ENCODE results near the gene GRM8. TPM values are rescaled to one million over a fixed set of nuclear protein-coding genes. Genes with fewer than 3 reads are reported as not detected.

GRM8 gene
- total RNA-seq, 1 experiment from 2014 or later: 0.40 TPM

DNA sequence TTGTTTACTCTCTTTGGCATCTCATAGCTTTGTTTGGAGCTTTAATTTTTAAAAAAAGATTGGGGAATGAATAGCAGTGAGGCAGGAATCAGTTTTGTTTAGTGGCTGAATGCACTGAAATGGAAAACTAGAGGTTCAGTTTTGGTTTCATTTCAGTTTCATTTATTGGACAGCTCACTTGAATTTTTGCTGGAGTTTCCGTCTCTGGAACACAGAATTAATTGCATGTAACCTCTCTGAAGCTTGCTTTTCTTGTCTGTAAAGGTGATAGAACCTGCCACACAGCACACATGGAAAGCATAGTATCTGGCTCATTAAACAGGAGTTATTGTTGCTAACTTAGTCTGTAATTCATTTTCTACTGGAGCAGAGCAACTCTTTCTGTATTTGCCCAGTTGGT lies 7.1 kb downstream of the GRM8 start:
- Mint-ChIP-seq H3K36me3 (ENCODE audit: insufficient read depth, unreplicated experiment) (no peaks in the 10 kb centered on the region), H3K4me3 (ENCODE audit: low read depth, unreplicated experiment) (no peak overlapping the region), H3K27me3 (ENCODE audit: unreplicated experiment) (peaks cover 93% of the 10 kb centered on the region), H3K4me1 (ENCODE audit: low read depth, unreplicated experiment) (no peaks in the 10 kb centered on the region), H3K27ac (ENCODE audit: unreplicated experiment) (no peak overlapping the region), H3K9me3 (ENCODE audit: low read depth, unreplicated experiment) (no peaks in the 10 kb centered on the region)
- intact Hi-C loops (cut with micrococcal nuclease; ENCODE audit: unreplicated experiment): no loop called here
- CTCF ChIA-PET: no interaction called here
- BruUV-seq (replicated peaks): no TSS peak
- TF ChIP-seq, protein P1, sequence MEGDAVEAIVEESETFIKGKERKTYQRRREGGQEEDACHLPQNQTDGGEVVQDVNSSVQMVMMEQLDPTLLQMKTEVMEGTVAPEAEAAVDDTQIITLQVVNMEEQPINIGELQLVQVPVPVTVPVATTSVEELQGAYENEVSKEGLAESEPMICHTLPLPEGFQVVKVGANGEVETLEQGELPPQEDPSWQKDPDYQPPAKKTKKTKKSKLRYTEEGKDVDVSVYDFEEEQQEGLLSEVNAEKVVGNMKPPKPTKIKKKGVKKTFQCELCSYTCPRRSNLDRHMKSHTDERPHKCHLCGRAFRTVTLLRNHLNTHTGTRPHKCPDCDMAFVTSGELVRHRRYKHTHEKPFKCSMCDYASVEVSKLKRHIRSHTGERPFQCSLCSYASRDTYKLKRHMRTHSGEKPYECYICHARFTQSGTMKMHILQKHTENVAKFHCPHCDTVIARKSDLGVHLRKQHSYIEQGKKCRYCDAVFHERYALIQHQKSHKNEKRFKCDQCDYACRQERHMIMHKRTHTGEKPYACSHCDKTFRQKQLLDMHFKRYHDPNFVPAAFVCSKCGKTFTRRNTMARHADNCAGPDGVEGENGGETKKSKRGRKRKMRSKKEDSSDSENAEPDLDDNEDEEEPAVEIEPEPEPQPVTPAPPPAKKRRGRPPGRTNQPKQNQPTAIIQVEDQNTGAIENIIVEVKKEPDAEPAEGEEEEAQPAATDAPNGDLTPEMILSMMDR (IDR thresholded peaks at IDR 0.05; ENCODE audit: unreplicated experiment): no peak
- DNase-seq: no peak

DNA sequence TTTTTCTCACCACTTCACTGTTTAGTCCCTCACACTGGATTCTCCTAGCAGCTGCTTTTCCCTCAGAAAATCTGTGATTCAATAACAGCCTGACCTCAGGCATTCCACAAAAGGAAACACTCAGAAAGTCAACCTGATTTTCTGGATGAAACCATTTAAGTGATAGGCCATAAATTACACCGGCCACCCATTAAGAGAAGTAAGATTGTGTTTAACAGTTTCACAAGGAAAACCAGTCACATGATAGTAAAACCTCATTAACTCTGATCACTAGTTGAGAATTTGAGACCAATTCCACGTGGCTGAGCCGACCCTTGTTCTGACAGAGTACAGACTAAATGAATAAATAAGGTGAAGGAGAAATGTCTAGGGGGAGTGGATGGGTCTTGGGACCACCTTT lies 7.7 kb downstream of the GRM8 start:
- Mint-ChIP-seq H3K4me1 (ENCODE audit: low read depth, unreplicated experiment) (no peaks in the 10 kb centered on the region), H3K9me3 (ENCODE audit: low read depth, unreplicated experiment) (no peaks in the 10 kb centered on the region), H3K4me3 (ENCODE audit: low read depth, unreplicated experiment) (no peak overlapping the region), H3K36me3 (ENCODE audit: insufficient read depth, unreplicated experiment) (no peaks in the 10 kb centered on the region), H3K27ac (ENCODE audit: unreplicated experiment) (no peak overlapping the region), H3K27me3 (ENCODE audit: unreplicated experiment) (peaks cover 93% of the 10 kb centered on the region)
- TF ChIP-seq, protein P1 (IDR thresholded peaks at IDR 0.05; ENCODE audit: unreplicated experiment): no peak
- no TSS peak for BruUV-seq (replicated peaks)
- no peak for DNase-seq
- intact Hi-C loops (cut with micrococcal nuclease; ENCODE audit: unreplicated experiment): no loop called here
- CTCF ChIA-PET: interaction anchor here (0.9 kb wide), 1 partner anchor 19 kb away, joined by 3 read pairs; no protein-coding TSS in a partner anchor

DNA sequence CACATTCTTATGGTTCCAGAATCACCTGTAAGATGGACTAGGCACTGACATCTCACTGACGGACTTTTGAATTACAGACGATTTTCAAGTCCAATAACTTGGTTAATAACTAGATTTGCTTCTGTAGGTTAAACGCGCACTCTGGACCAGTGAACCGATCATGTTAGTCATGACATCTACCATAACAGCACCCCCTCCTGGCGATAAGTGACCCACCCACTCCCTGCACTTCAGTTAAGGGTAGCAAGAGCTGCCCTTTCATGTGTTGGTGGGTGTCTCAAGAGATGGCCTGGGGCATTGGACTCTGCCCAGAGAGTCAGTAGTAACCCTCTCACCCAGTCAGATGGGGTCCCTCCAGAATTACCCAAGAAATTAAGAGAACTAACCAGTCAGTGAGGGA lies 12.9 kb downstream of the GRM8 start:
- TF ChIP-seq, protein P1 (IDR thresholded peaks at IDR 0.05; ENCODE audit: unreplicated experiment): no peak
- BruUV-seq (replicated peaks): no TSS peak
- peaks cover 2% of the 10 kb centered on the region for H3K9me3 Mint-ChIP-seq (ENCODE audit: low read depth, unreplicated experiment)
- CTCF ChIA-PET: no interaction called here
- H3K4me1 Mint-ChIP-seq (ENCODE audit: low read depth, unreplicated experiment): no peaks in the 10 kb centered on the region
- no peak overlapping the region for H3K4me3 Mint-ChIP-seq (ENCODE audit: low read depth, unreplicated experiment)
- no peaks in the 10 kb centered on the region for H3K36me3 Mint-ChIP-seq (ENCODE audit: insufficient read depth, unreplicated experiment)
- no peak for DNase-seq
- no peak overlapping the region for H3K27ac Mint-ChIP-seq (ENCODE audit: unreplicated experiment)
- intact Hi-C loops (cut with micrococcal nuclease; ENCODE audit: unreplicated experiment): no loop called here
- peaks cover 93% of the 10 kb centered on the region for H3K27me3 Mint-ChIP-seq (ENCODE audit: unreplicated experiment)

DNA sequence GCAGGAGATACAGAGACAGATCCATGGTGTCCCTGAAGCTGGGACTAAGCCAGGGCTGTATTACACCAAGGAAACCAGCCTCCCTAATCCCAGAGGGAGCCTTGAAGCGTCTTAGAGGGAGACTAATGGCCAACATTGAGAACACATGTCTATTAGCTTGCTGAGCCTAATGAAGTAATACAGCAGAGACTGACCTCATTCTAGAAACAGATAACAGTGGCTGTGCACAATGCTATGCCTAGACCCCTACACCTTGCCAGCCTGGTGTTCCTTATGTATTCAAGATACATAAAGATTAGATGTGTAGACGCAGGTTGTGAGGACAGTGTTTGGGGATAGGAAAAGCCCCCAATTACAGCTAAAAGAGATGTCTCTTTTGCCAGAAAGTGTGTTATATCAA lies 19.1 kb downstream of the GRM8 start:
- no peaks in the 10 kb centered on the region for H3K36me3 Mint-ChIP-seq (ENCODE audit: insufficient read depth, unreplicated experiment)
- no peak for DNase-seq
- TF ChIP-seq, protein P1 (IDR thresholded peaks at IDR 0.05; ENCODE audit: unreplicated experiment): no peak
- peaks cover 2% of the 10 kb centered on the region for H3K9me3 Mint-ChIP-seq (ENCODE audit: low read depth, unreplicated experiment)
- intact Hi-C loops (cut with micrococcal nuclease; ENCODE audit: unreplicated experiment): no loop called here
- no TSS peak for BruUV-seq (replicated peaks)
- no peaks in the 10 kb centered on the region for H3K4me1 Mint-ChIP-seq (ENCODE audit: low read depth, unreplicated experiment)
- no peak overlapping the region for H3K27ac Mint-ChIP-seq (ENCODE audit: unreplicated experiment)
- CTCF ChIA-PET: no interaction called here
- no peak overlapping the region for H3K4me3 Mint-ChIP-seq (ENCODE audit: low read depth, unreplicated experiment)
- peaks cover 87% of the 10 kb centered on the region for H3K27me3 Mint-ChIP-seq (ENCODE audit: unreplicated experiment)
